GM18517 (cell line): ENCODE data around the gene EFTUD2.
"Not testable (repeated sequence)": the region's sequence is repeated elsewhere in the genome, so short reads cannot be mapped to it uniquely, and the experiment has no call there.

Source experiments
- ATAC-seq: cut with Tn5 transposase; IDR thresholded peaks from one replicate; pipeline ENCODE4 v1.9.1; 2021; ENCODE audit warnings: mild to moderate bottlenecking, moderate library complexity; ENCODE audit not compliant: unreplicated experiment

The EFTUD2 gene

DNA sequence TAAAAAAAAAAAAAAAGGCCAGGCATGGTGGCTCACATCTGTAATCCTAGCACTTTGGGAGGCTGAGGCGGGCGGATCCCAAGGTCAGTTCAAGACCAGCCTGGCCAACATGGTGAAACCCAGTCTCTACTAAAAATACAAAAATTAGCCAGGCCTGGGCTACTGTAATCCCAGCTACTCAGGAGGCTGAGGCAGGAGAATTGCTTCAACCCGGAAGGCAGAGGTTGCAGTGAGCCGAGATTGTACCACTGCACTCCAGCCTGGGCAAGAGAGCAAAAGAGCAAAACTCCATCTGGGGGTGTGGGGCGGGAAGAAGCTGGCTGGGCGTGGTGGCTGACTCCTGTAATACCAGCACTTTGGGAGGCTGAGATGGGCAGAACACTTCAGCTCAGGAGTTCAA, 80.7 kb downstream of the EFTUD2 start:
- ATAC-seq, result not testable (repeated sequence)

DNA sequence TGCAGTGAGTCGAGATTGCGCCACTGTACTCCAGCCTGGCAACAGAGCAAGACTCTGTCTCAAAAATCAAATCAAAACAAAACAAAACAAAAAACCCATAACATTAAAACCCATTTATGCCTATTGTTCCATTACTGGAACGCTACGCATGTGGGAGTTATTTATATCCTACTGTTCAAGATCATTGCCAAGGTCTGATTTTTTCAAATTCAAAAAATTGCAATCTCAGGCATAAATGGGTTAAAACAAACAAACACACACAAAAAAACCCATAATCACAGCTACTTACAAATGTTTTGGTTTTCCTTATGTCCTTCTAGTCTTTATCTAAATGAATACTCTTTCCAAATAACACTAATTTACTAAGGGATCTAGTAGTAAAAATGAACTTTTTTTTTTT, 87.0 kb downstream of the EFTUD2 start:
- no peak for ATAC-seq

DNA sequence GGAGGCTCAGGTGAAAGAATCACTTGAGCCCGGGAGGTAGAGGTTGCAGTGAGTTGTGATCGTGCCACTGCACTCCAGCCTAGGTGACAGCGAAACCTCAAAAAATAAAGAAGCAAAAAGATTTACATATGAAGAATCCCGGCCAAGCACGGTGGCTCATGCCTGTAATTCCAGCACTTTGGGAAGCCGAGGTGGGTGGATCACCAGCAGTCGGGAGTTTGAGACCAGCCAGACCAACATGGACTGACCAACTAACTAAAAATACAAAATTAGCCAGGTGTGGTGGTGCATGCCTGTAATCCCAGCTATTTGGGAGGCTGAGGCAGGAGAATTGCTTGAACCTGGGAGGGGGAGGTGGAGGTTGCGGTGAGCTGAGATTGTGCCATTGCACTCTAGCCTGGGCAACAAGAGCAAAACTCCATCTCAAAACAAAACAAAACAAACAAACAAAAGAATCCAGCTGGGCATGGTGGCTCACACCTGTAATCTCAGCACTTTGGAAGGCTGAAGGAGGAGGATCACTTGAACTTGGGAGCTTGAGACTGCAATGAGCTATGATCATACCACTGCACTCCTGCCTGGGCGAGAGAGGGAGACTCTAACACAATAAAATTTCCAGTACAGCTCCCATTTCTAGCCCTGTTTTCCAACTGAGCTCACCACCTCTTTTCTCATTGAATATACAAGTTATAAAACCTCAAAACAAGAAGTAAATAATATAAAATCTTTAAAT, 90.4 kb downstream of the EFTUD2 start:
- ATAC-seq, result not testable (repeated sequence)

DNA sequence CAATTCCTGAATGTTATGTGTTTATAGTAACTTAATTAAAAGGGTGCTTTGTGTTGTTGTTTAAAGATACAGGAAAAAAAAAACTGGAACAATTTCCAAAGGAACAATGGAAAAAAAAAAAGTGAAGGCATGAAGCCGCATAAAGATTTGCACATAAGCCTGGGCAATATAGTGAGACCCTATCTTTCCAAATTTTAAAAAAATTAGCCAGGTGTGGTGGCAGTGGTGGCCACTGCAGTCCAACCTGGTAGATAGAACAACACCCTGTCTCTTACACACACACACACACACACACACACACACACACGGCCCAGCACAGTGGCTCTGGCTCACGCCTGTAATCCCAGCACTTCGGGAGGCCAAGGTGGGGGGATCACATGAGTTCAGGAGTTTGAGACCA, 91.1 kb downstream of the EFTUD2 start:
- no peak for ATAC-seq

DNA sequence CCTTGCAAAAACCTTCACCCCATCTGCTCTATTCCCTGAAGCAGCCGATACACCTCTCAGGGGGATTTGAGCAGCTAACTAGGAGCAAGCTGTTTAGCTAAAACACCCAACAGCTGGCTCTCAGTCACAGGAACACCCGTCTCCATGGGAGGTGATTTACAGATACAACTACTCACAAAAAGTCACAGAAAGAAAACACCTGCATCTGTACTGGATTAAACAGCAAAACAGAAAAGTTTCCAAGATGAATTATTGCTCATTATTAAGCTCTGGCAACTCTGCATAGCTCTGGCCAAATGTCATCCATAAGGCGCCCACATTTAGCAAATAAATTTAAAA, 91.5 kb downstream of the EFTUD2 start:
- ATAC-seq, result no peak

DNA sequence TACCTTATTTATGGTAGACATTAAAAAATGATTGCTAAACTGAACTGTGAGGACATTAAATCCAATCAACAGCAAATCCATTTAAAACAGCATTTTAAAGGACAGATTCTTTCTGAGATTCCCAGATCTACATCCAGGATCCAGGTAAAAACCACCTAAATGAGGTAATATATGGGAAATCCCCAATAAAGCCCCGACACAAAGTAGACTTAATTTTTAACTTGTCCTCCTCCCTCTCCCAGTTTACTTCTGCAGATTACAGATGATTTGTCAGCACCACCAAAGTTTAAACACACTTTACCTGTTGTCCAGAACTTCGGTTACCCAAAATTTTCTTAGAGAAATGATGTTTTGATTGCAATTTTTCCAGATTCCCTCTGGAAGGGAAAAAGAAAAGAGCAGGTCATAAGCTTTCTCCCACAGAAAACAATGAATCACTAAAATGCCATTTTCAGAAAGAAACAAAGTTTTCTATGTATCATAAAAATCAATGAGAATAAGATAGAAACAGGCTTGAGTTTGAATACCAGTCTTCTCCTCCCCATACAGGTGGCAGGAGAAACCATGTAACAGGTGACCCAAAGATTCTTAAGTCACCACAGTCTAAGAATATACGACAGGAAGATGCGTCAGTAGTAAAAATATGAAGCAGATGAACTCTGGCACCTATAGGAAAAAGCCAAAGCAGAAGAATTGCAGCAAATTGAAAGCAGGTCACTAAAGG, 92.0 kb downstream of the EFTUD2 start:
- no peak for ATAC-seq

DNA sequence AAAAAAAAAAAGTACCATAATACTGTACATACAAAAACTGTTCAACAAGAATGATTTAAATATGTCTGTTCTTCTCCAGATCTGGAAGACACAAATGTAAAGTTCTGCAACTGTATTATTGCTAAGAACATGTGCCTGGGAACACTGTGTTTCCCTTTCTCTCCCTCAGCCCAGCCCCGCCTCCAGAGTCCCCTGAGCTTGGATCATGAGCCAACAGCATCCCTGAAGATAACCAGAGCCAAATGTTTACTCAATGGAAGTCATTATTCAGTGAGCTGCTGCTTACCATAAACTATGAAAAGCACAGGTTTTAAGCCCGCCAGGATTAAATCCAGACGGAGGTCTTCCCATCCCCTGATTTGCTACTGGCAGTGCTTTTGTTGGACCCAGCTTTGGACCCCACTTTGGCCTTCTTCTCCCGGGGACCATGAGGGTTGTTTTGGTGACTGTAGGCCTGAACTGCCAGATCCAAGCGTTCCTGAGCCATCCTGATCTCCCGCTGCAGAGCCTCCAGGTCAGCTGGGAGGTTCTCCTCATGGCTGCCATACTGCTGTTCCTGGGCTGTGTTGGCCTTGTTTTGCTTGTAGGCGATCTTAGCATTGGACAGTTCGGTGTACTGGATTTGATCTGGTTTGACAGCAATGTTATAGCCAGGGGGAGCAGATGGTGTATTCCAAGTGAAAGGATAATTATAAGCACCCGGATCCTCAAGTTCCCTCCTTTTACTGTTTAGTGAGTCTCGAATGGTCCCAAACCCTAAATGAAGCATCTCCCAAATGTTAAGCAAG, 94.7 kb downstream of the EFTUD2 start:
- ATAC-seq, result no peak

DNA sequence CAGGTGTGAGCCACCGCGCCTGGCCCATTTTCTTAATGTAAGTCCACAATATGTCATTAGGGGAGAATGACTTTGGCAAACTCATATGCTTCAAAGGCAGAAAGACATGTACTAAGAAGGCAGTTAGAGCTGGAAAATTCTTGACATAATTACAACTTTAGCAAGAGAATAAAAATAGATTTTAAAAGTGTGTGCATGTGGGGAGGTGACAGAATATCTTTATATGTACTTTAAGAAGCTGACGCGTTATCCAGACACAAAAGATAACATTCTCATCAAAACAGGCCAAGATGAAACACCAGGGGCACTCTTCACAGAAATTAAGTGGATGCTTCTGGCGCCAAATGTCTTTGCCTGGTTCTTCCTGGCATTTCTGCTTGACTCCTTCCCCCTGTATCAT, 97.4 kb downstream of the EFTUD2 start:
- no peak for ATAC-seq
